Type B pancreatic cell (in vitro differentiated cells): Measurements from ENCODE around the gene TNPO1. TPM values are rescaled to one million over a fixed set of nuclear protein-coding genes. Genes with fewer than 3 reads are reported as not detected.

Source experiments
- DNase-seq: peaks from one replicate; pipeline ENCODE4 v3.0.0; 2021; ENCODE audit warnings: mixed read lengths; ENCODE audit not compliant: unreplicated experiment; ENCODE audit errors: extremely low spot score
- H3K27ac Mint-ChIP-seq: 2 replicates; pipeline ENCODE4 v1.8.0; 2021; ENCODE audit warnings: mild to moderate bottlenecking, mixed read lengths
- H3K27me3 Mint-ChIP-seq: 2 replicates; pipeline ENCODE4 v1.8.0; 2021; ENCODE audit warnings: mixed read lengths
- H3K36me3 Mint-ChIP-seq: 2 replicates; pipeline ENCODE4 v1.8.0; 2021; ENCODE audit warnings: mixed read lengths
- H3K4me1 Mint-ChIP-seq: one replicate; pipeline ENCODE4 v1.8.0; 2021; ENCODE audit warnings: mixed read lengths; ENCODE audit not compliant: unreplicated experiment
- H3K4me3 Mint-ChIP-seq: 2 replicates; pipeline ENCODE4 v1.8.0; 2021; ENCODE audit warnings: mild to moderate bottlenecking, mixed read lengths
- H3K9me3 Mint-ChIP-seq: 2 replicates; pipeline ENCODE4 v1.8.0; 2021; ENCODE audit warnings: mixed read lengths
- total RNA-seq: library from RNA; stranded (reverse); gene quantifications from 2 replicates; pipeline ENCODE4 v1.2.1, GENCODE V29; 2021; ENCODE audit warnings: low replicate concordance
- TF ChIP-seq, protein P1 (sequence below): fragments of 200-600 bp; sonication (generic); conservative IDR thresholded peaks from 2 replicates; pipeline ENCODE4 v1.5.0; 2021; ENCODE audit warnings: antibody characterized with exemption, mild to moderate bottlenecking

The TNPO1 gene
- total RNA-seq, 1 donor from 2014 or later = 131 TPM

DNA sequence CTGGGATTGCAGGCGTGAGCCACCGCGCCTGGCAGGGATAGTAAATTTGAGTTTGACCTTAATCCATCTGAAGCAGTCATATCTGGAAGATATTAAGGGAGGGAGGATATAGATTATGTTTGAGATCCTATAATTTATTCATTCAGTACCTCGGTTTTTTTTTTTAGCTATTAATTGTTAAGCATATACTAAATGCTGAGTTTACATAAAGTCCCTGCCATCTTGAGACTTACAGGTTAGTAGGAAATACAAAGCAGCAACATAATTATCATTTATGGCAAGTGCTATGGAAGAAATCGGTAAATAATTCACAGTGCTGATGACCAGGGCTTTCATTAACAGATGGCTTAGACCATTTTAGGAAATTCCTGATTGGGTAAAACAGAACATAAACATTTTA lies 72.9 kb downstream of the TNPO1 start:
- no peaks in the 10 kb centered on the region for H3K9me3 Mint-ChIP-seq
- H3K27me3 Mint-ChIP-seq = no peaks in the 10 kb centered on the region
- TF ChIP-seq, protein P1, sequence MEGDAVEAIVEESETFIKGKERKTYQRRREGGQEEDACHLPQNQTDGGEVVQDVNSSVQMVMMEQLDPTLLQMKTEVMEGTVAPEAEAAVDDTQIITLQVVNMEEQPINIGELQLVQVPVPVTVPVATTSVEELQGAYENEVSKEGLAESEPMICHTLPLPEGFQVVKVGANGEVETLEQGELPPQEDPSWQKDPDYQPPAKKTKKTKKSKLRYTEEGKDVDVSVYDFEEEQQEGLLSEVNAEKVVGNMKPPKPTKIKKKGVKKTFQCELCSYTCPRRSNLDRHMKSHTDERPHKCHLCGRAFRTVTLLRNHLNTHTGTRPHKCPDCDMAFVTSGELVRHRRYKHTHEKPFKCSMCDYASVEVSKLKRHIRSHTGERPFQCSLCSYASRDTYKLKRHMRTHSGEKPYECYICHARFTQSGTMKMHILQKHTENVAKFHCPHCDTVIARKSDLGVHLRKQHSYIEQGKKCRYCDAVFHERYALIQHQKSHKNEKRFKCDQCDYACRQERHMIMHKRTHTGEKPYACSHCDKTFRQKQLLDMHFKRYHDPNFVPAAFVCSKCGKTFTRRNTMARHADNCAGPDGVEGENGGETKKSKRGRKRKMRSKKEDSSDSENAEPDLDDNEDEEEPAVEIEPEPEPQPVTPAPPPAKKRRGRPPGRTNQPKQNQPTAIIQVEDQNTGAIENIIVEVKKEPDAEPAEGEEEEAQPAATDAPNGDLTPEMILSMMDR = no peak
- peaks cover 4% of the 10 kb centered on the region for H3K4me1 Mint-ChIP-seq
- no peak overlapping the region for H3K27ac Mint-ChIP-seq
- H3K36me3 Mint-ChIP-seq = peaks cover 62% of the 10 kb centered on the region
- no peak for DNase-seq
- H3K4me3 Mint-ChIP-seq = no peak overlapping the region

DNA sequence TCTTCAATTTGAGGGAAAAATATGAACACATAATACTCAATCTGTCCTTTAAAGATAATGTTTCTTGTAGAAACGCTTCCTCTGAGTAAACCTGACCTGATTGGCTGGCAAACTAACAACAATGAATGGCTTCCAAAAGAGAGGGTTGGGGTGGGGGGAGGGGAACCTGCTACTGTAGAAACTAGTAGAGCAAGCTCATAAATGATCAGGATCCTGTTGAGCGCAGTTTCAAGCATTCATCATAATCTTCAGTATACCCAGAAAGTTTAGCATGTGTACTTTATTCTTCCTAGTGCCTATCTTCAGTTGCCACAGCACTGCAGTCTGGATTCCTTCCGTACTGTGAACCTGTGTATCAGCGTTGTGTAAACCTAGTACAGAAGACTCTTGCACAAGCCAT lies 76.4 kb downstream of the TNPO1 start:
- no peak for DNase-seq
- no peaks in the 10 kb centered on the region for H3K27me3 Mint-ChIP-seq
- TF ChIP-seq, protein P1 = no peak
- H3K4me1 Mint-ChIP-seq = peaks cover 4% of the 10 kb centered on the region
- H3K36me3 Mint-ChIP-seq = peaks cover 50% of the 10 kb centered on the region
- peak overlapping the region; percentile 16 for H3K4me3 Mint-ChIP-seq
- no peaks in the 10 kb centered on the region for H3K9me3 Mint-ChIP-seq
- H3K27ac Mint-ChIP-seq = peak overlapping the region; percentile 85

DNA sequence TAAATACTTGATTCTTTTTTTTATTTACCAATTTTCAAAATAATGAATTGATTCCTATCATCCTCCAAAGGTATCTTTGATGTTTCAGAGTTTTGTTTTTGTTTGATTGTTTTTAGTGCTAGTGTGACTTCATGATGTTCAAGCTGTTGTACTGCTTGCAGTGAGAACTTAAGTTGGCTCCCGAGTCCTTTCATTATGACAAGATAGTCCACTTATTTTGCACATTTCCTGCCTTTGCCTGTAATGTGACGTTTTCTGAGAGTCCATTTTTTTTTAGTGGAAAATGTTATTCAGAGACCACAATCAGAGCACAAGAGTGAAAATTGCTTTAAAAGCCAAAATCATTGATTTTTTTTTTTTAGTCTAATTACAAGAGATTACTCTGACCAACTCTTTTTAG lies 79.3 kb downstream of the TNPO1 start:
- Mint-ChIP-seq H3K27ac (peak overlapping the region; percentile 29), H3K36me3 (peaks cover 42% of the 10 kb centered on the region), H3K9me3 (no peaks in the 10 kb centered on the region), H3K27me3 (no peaks in the 10 kb centered on the region), H3K4me1 (peaks cover 4% of the 10 kb centered on the region), H3K4me3 (no peak overlapping the region)
- DNase-seq = no peak
- TF ChIP-seq, protein P1 = no peak

DNA sequence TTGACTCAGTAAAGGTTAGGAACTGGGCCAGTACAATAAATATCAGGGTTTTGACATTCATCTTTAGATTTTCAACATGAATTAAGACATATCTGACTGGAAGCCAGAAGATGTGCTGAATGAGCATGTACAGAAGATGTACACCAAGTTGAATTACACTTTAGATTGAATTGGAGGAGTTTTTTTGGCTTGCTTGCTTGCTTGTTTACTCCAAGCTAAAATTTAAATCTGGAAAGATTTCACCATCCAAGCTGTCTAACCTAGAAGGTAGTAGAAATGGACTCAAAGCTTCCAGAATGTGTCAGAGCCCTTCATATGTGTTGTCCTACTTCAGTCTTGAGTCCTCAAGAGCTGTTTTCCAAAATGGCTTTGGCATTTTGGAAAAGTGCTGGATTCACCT lies 90.3 kb downstream of the TNPO1 start:
- Mint-ChIP-seq H3K27ac (no peak overlapping the region), H3K9me3 (no peaks in the 10 kb centered on the region), H3K4me3 (no peak overlapping the region), H3K4me1 (no peaks in the 10 kb centered on the region), H3K27me3 (no peaks in the 10 kb centered on the region), H3K36me3 (peaks cover 38% of the 10 kb centered on the region)
- TF ChIP-seq, protein P1 = no peak
- no peak for DNase-seq

DNA sequence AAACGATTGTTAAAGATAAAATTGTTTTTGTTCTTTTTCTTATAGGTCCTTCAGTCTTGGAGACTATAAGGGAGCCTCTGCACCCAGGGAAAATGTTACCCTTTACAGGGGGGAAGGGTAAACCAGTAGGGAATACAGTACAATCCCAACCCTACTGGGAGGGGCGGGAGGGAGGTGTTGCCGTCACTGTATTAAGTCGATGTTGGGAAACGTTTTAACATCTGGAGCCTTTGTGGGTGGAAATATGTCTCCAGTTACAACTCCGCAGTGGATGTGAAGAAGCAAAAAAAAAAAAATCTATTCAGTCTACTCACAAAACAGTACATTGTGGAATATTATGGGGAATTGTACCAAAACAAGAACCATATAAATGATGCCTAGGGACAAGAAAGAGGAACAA lies 92.2 kb downstream of the TNPO1 start:
- Mint-ChIP-seq H3K27me3 (no peaks in the 10 kb centered on the region), H3K4me3 (no peak overlapping the region)

More for the DNA sequence above, 92.2 kb downstream of the TNPO1 start:
- H3K27ac Mint-ChIP-seq = no peak overlapping the region
- TF ChIP-seq, protein P1 = no peak
- no peak for DNase-seq
- peaks cover 32% of the 10 kb centered on the region for H3K36me3 Mint-ChIP-seq
- H3K4me1 Mint-ChIP-seq = no peaks in the 10 kb centered on the region
- H3K9me3 Mint-ChIP-seq = no peaks in the 10 kb centered on the region
